Smooth muscle cell (in vitro differentiated cells): Measurements from ENCODE around the gene NELL2. TPM values are rescaled to one million over a fixed set of nuclear protein-coding genes. Genes with fewer than 3 reads are reported as not detected.
"Not testable (repeated sequence)": the region's sequence is repeated elsewhere in the genome, so short reads cannot be mapped to it uniquely, and the experiment has no call there.

Experiments used
- DNase-seq: peaks from one replicate; lab custom pipeline; 2025; ENCODE audit not compliant: unreplicated experiment; lab: John Stamatoyannopoulos, UW
- H2AFZ ChIP-seq: fragments of 200-600 bp; sonication (generic); 2 replicates; pipeline ENCODE4 v1.6.0; 2016; ENCODE audit warnings: antibody characterized with exemption, low read depth, mild to moderate bottlenecking
- H3F3A ChIP-seq: fragments of 200-600 bp; sonication (generic); 2 replicates; pipeline ENCODE4 v1.6.0; 2017; ENCODE audit warnings: antibody characterized with exemption, low read depth
- H3K27ac ChIP-seq: fragments of 200-600 bp; sonication (generic); 2 replicates; pipeline ENCODE4 v1.5.1; 2016; ENCODE audit warnings: low read depth, mild to moderate bottlenecking
- H3K27me3 ChIP-seq: fragments of 200-600 bp; sonication (generic); 2 replicates; pipeline ENCODE4 v1.6.1; 2016; ENCODE audit warnings: low read depth, mild to moderate bottlenecking
- H3K36me3 ChIP-seq: fragments of 200-600 bp; sonication (generic); 2 replicates; pipeline ENCODE4 v1.5.1; 2016; ENCODE audit warnings: low read depth
- H3K4me1 ChIP-seq: fragments of 200-600 bp; sonication (generic); 2 replicates; pipeline ENCODE4 v1.5.1; 2016; ENCODE audit warnings: low read depth
- H3K4me2 ChIP-seq: fragments of 200-600 bp; sonication (generic); 2 replicates; pipeline ENCODE4 v1.6.0; 2016; ENCODE audit warnings: mild to moderate bottlenecking
- H3K4me3 ChIP-seq: fragments of 200-600 bp; sonication (generic); 2 replicates; pipeline ENCODE4 v1.5.1; 2016; ENCODE audit warnings: mild to moderate bottlenecking
- H3K79me2 ChIP-seq: fragments of 200-600 bp; sonication (generic); 2 replicates; pipeline ENCODE4 v1.6.0; 2016; ENCODE audit warnings: low read depth, mild to moderate bottlenecking
- H3K9ac ChIP-seq: fragments of 200-600 bp; sonication (generic); 2 replicates; pipeline ENCODE4 v1.6.0; 2016; ENCODE audit warnings: low read depth
- H3K9me3 ChIP-seq: fragments of 200-600 bp; sonication (generic); replicated peaks from 2 replicates; pipeline ENCODE4 v1.5.1; 2016; ENCODE audit warnings: low read depth
- H4K20me1 ChIP-seq: fragments of 200-600 bp; sonication (generic); 2 replicates; pipeline ENCODE4 v1.6.0; 2016; ENCODE audit warnings: low read depth
- WGBS: methylation state at CpG from one replicate; pipeline ENCODE4 v1.1.7; 2016; ENCODE audit warnings: low lambda C conversion rate; 5-methylcytosine and 5-hydroxymethylcytosine counted together
- polyA plus RNA-seq: library from polyadenylated mRNA; unstranded; fragments of >200 nt; fragmentation: Nextera tagmentation; extraction: Ambion mirVana; gene quantifications from 2 replicates; pipeline ENCODE4 v1.2.1, GENCODE V29; 2016
- total RNA-seq: library from RNA; depleted of rRNA; stranded (reverse); fragments of >200 nt; gene quantifications from 2 replicates; pipeline ENCODE4 v1.2.3, GENCODE V29; 2014
- TF ChIP-seq, protein P1 (sequence below): fragments of 200-600 bp; sonication (generic); IDR thresholded peaks from 2 replicates; pipeline ENCODE4 v1.5.1; 2017; ENCODE audit warnings: borderline replicate concordance, mild to moderate bottlenecking, antibody characterized with exemption; ENCODE audit not compliant: insufficient read depth, poor library complexity, severe bottlenecking

NELL2 gene
- total and polyA plus RNA-seq, 2 experiments from 2014 or later, result 16.8 TPM; not detected in 1

DNA sequence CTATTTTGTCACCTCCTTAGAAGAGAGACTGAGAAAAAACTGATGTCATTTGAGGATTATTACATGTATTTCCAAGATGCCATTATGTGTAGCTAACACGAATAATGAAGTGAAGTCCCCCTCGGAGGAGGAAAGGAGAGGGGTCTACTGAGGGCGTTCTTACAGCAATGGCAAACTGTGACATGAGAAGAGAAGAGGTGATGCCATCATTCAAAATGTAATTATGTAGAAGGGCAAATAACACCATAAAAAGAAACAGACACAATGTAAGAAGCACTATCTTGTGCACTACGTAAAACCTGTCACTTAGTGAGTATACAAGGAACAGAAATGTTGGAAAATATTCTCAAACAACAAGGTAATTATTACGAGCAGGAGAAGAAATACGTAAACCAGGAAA lies 126.5 kb downstream of the NELL2 start:
- no peaks in the 10 kb centered on the region for H3K9me3 ChIP-seq
- 76% methylated on average over 6 of the region's 6 CpGs for WGBS
- H3K4me2 ChIP-seq, result no peak overlapping the region
- H2AFZ ChIP-seq, result no peak overlapping the region
- TF ChIP-seq, protein P1, sequence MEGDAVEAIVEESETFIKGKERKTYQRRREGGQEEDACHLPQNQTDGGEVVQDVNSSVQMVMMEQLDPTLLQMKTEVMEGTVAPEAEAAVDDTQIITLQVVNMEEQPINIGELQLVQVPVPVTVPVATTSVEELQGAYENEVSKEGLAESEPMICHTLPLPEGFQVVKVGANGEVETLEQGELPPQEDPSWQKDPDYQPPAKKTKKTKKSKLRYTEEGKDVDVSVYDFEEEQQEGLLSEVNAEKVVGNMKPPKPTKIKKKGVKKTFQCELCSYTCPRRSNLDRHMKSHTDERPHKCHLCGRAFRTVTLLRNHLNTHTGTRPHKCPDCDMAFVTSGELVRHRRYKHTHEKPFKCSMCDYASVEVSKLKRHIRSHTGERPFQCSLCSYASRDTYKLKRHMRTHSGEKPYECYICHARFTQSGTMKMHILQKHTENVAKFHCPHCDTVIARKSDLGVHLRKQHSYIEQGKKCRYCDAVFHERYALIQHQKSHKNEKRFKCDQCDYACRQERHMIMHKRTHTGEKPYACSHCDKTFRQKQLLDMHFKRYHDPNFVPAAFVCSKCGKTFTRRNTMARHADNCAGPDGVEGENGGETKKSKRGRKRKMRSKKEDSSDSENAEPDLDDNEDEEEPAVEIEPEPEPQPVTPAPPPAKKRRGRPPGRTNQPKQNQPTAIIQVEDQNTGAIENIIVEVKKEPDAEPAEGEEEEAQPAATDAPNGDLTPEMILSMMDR, result no peak
- H3K4me3 ChIP-seq, result no peak overlapping the region
- no peaks in the 10 kb centered on the region for H4K20me1 ChIP-seq
- no peak overlapping the region for H3K27ac ChIP-seq
- no peak overlapping the region for H3K9ac ChIP-seq
- H3K4me1 ChIP-seq, result no peaks in the 10 kb centered on the region
- no peak for DNase-seq
- no peaks in the 10 kb centered on the region for H3F3A ChIP-seq
- H3K36me3 ChIP-seq, result no peaks in the 10 kb centered on the region
- H3K27me3 ChIP-seq, result no peaks in the 10 kb centered on the region
- no peaks in the 10 kb centered on the region for H3K79me2 ChIP-seq

DNA sequence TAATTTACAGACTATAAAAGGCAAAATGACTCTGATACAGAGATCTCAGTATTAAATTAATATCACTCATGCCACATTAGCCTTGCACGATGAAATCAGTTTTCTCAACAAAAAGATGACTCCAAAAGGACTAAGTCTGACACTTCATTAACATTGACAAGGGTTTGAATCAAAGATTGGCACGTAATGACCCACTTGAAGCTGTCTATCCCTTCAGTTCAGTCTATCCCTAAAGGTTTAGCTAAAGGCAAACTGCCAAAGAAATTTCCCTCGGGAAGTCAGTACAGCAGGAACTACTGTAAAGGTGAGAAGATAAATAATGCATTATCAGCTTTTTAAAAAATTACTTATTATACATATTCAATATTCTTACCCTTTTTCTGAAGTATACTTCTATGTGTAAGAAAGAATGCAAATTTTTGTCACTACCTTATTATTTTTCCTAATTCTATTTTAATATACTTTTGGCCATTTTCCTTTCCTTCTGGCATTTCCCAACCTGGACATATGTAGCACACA lies 127.1 kb downstream of the NELL2 start:
- Histone ChIP-seq H3K79me2 (no peaks in the 10 kb centered on the region), H3K27me3 (no peaks in the 10 kb centered on the region), H3K9me3 (no peaks in the 10 kb centered on the region), H3K9ac (no peak overlapping the region), H2AFZ (no peak overlapping the region), H3K4me1 (no peaks in the 10 kb centered on the region), H4K20me1 (no peaks in the 10 kb centered on the region), H3K4me2 (no peak overlapping the region), H3K27ac (no peak overlapping the region), H3K36me3 (no peaks in the 10 kb centered on the region), H3F3A (no peaks in the 10 kb centered on the region), H3K4me3 (no peak overlapping the region)
- no peak for DNase-seq
- WGBS, result 79% methylated on average over 3 of the region's 3 CpGs
- TF ChIP-seq, protein P1, result no peak

DNA sequence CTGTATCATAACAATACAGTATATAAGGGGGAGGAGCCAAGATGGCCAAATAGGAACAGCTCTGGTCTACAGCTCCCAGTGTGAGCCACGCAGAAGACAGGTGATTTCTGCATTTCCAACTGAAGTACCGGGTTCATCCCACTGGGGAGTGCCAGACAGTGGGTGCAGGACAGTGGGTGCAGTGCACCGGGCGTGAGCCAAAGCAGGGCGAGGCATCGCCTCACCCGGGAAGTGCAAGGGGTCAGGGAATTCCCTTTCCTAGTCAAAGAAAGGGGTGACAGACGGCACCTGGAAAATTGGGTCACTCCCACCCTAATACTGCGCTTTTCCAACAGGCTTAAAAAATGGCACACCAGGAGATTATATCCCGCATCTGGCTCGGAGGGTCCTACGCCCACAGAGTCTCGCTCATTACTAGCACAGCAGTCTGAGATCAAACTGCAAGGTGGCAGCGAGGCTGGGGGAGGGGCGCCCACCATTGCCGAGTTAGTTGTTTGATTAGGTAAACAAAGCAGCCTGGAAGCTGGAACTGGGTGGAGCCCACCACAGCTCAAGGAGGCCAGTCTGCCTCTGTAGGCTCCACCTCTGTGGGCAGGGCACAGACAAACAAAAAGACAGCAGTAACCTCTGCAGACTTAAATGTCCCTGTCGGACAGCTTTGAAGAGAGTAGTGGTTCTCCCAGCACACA lies 134.7 kb downstream of the NELL2 start:
- 97% methylated on average over 17 of the region's 17 CpGs for WGBS
- not testable (repeated sequence) for H3K4me1 ChIP-seq, H3K36me3 ChIP-seq, H3K79me2 ChIP-seq, H3K9me3 ChIP-seq, DNase-seq, H2AFZ ChIP-seq, H4K20me1 ChIP-seq, H3K4me3 ChIP-seq, H3K9ac ChIP-seq, H3F3A ChIP-seq, H3K27ac ChIP-seq, H3K27me3 ChIP-seq, H3K4me2 ChIP-seq

DNA sequence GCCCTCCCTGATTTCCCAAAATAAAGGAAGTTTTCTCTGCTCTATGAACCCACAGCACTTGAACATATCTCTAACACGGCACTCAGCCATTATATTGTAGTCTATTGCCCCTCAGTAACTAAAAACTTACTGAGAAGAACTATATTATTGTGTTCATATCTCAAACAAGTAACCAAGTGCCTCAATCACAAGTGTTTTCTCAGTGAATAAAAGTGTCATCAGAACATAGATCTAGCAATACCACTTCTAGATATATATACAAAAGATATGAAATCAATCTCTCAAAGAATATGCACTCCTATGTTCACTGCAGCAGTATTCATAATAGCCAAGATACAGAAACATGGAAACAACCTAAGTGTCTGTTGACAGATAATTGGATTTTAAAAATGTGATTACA lies 138.1 kb downstream of the NELL2 start:
- H3K27me3 ChIP-seq, result no peaks in the 10 kb centered on the region
- no peaks in the 10 kb centered on the region for H3F3A ChIP-seq
- H3K9me3 ChIP-seq, result no peaks in the 10 kb centered on the region
- H2AFZ ChIP-seq, result no peak overlapping the region
- H3K27ac ChIP-seq, result no peak overlapping the region
- no peaks in the 10 kb centered on the region for H3K4me1 ChIP-seq
- no peak overlapping the region for H3K4me2 ChIP-seq
- H3K79me2 ChIP-seq, result no peaks in the 10 kb centered on the region
- no peaks in the 10 kb centered on the region for H3K36me3 ChIP-seq
- DNase-seq, result no peak
- TF ChIP-seq, protein P1, result no peak
- no peaks in the 10 kb centered on the region for H4K20me1 ChIP-seq
- no peak overlapping the region for H3K4me3 ChIP-seq
- WGBS, result 79% methylated on average over 1 of the region's 1 CpG
- H3K9ac ChIP-seq, result no peak overlapping the region
